HepG2 (cell line): ENCODE measurements around the gene DRD3. TPM values are rescaled to one million over a fixed set of nuclear protein-coding genes. Genes with fewer than 3 reads are reported as not detected.
A peak's percentile ranks its signal among the peaks of the same experiment; 100 is the strongest.

Experiments
- ATAC-seq: fragments of 200-7000 bp; cut with Tn5 transposase; 3 replicates; pipeline ENCODE4 v1.9.1; 2020; ENCODE audit warnings: mild to moderate bottlenecking, moderate library complexity
- BruUV-seq: library from RNA; stranded (reverse); fragments of 400-500 nt; replicated peaks from 2 replicates; lab custom pipeline; 2021; lab: Mats Ljungman, UMichigan
- CTCF ChIA-PET: fragments of 300-600 bp; formaldehyde crosslinking; extraction: SDS; loops from one replicate; lab custom pipeline; 2021; ENCODE audit warnings: low total read pairs, inconsistent platforms, low intra/inter-chr PET ratio; lab: Yijun Ruan, JAX
- POLR2A ChIA-PET: fragments of 350-600 bp; sonication (Branson Sonifier 250); formaldehyde crosslinking; loops from one replicate; lab custom pipeline; 2020; ENCODE audit warnings: antibody characterized with exemption, inconsistent platforms; lab: Yijun Ruan, JAX
- DNase-seq: peaks from one replicate; pipeline ENCODE4 v3.0.0-alpha.2; 2015; ENCODE audit warnings: low spot score
- FAIRE-seq: peaks from 3 replicates; lab custom pipeline; 2011; peaks lifted over from hg19 to GRCh38; lab: Jason Lieb, UNC
- H2AFZ ChIP-seq: one replicate; pipeline ENCODE4 v1.6.1; 2011; ENCODE audit warnings: low read length, inconsistent platforms
- H3K27ac ChIP-seq: fragments of 300-600 bp; 3 replicates; pipeline ENCODE4 v1.8.0; 2011; ENCODE audit warnings: mixed run types, mild to moderate bottlenecking, mixed read lengths, low read length, inconsistent platforms; ENCODE audit not compliant: insufficient read depth; ENCODE audit errors: extremely low read length
- H3K27me3 ChIP-seq, 2 experiments: fragments of 200-600 bp in 1 of 2; 2 replicates in 1 of 2; 3 replicates in 1 of 2; pipeline versions ENCODE4 v1.6.0 to v1.8.0; 2011; ENCODE audit warnings: low read length in 2 of 2, mild to moderate bottlenecking in 2 of 2, moderate library complexity in 2 of 2, inconsistent platforms in 1 of 2; ENCODE audit not compliant: insufficient read depth in 2 of 2, control insufficient read depth in 1 of 2
- H3K36me3 ChIP-seq, 2 experiments: fragments of 200-600 bp in 1 of 2; replicated peaks in 1 of 2; 2 replicates in 1 of 2; 3 replicates in 1 of 2; pipeline versions ENCODE4 v1.5.1 to v1.8.0; 2011; ENCODE audit warnings: low read length in 2 of 2, inconsistent platforms in 1 of 2; ENCODE audit not compliant: insufficient read depth in 2 of 2, control insufficient read depth in 1 of 2
- H3K4me1 ChIP-seq: 2 replicates; pipeline ENCODE4 v1.5.1; 2012; ENCODE audit warnings: low read length, inconsistent platforms; ENCODE audit not compliant: insufficient read depth
- H3K4me2 ChIP-seq: 2 replicates; pipeline ENCODE4 v1.6.0; 2011; ENCODE audit warnings: low read depth, low read length, inconsistent platforms
- H3K4me3 ChIP-seq, 3 experiments: fragments of 200-600 bp in 1 of 3; sonication (generic), shearing (Covaris generic) in 1 of 3; replicated peaks in 1 of 3; 2 replicates each; pipeline ENCODE4 v1.5.1; 2011 to 2016; ENCODE audit warnings: low read length in 3 of 3, inconsistent platforms in 2 of 3, low read depth in 2 of 3, mild to moderate bottlenecking in 2 of 3, control low read depth in 1 of 3, mixed read lengths in 1 of 3; ENCODE audit not compliant: insufficient read depth in 1 of 3
- H3K79me2 ChIP-seq: one replicate; pipeline ENCODE4 v1.6.1; 2011; ENCODE audit warnings: low read length, inconsistent platforms; ENCODE audit not compliant: insufficient read depth
- H3K9ac ChIP-seq: 2 replicates; pipeline ENCODE4 v1.6.0; 2011; ENCODE audit warnings: mild to moderate bottlenecking, low read depth, low read length, inconsistent platforms; ENCODE audit not compliant: insufficient read depth
- H3K9me3 ChIP-seq: 2 replicates; pipeline ENCODE4 v1.5.1; 2012; ENCODE audit warnings: mild to moderate bottlenecking, low read length
- H4K20me1 ChIP-seq: 2 replicates; pipeline ENCODE4 v1.6.0; 2011; ENCODE audit warnings: inconsistent platforms, mild to moderate bottlenecking, low read length, moderate library complexity; ENCODE audit not compliant: insufficient read depth
- CHD4 ChIP-seq: fragments of 200-600 bp; sonication (generic); IDR thresholded peaks from 2 replicates; pipeline ENCODE4 v1.7.0; 2017; ENCODE audit warnings: mild to moderate bottlenecking, low read length, borderline replicate concordance
- DPF2 ChIP-seq: sonication (generic); formaldehyde crosslinking; IDR thresholded peaks from 2 replicates; pipeline ENCODE4 v1.4.0; 2020; ENCODE audit warnings: mild to moderate bottlenecking, low read depth, missing genetic modification reagents, borderline replicate concordance
- EED ChIP-seq: sonication (generic); formaldehyde crosslinking; IDR thresholded peaks from 2 replicates; pipeline ENCODE4 v1.5.0; 2020; ENCODE audit warnings: mild to moderate bottlenecking, missing genetic modification reagents
- HNF4A ChIP-seq: sonication (generic); formaldehyde crosslinking; IDR thresholded peaks from 2 replicates; pipeline ENCODE4 v1.4.0; 2020; ENCODE audit warnings: missing genetic modification reagents
- MIER2 ChIP-seq: IDR thresholded peaks from 2 replicates; pipeline ENCODE4 v1.6.1; 2016; ENCODE audit warnings: missing biosample characterization, missing genetic modification reagents
- RFX3 ChIP-seq: IDR thresholded peaks from 2 replicates; pipeline ENCODE4 v1.6.1; 2016; ENCODE audit warnings: missing biosample characterization, missing genetic modification reagents
- RFXAP ChIP-seq: sonication (generic); formaldehyde crosslinking; IDR thresholded peaks from 2 replicates; pipeline ENCODE4 v1.4.0; 2020; ENCODE audit warnings: missing genetic modification reagents, borderline replicate concordance
- STAT5B ChIP-seq: sonication (generic); formaldehyde crosslinking; IDR thresholded peaks from 2 replicates; pipeline ENCODE4 v1.4.0; 2020; ENCODE audit warnings: missing genetic modification reagents
- TRAFD1 ChIP-seq: sonication (generic); formaldehyde crosslinking; IDR thresholded peaks from 2 replicates; pipeline ENCODE4 v1.5.1; 2020; ENCODE audit warnings: missing genetic modification reagents, mild to moderate bottlenecking, borderline replicate concordance
- ZBED4 ChIP-seq: sonication (generic); formaldehyde crosslinking; IDR thresholded peaks from 2 replicates; pipeline ENCODE4 v1.4.0; 2020; ENCODE audit warnings: missing genetic modification reagents, borderline replicate concordance
- ZNF256 ChIP-seq: sonication (generic); formaldehyde crosslinking; conservative IDR thresholded peaks from 2 replicates; pipeline ENCODE4 v1.4.0; 2020; ENCODE audit warnings: missing genetic modification reagents
- ZNF567 ChIP-seq: sonication (generic); formaldehyde crosslinking; IDR thresholded peaks from 2 replicates; pipeline ENCODE4 v1.8.1; 2023; ENCODE audit warnings: mild to moderate bottlenecking, missing genetic modification reagents, borderline replicate concordance
- ZNF761 ChIP-seq: sonication (generic); formaldehyde crosslinking; conservative IDR thresholded peaks from 2 replicates; pipeline ENCODE4 v1.4.0; 2020; ENCODE audit warnings: mild to moderate bottlenecking, missing genetic modification reagents
- ZNF790 ChIP-seq: sonication (generic); formaldehyde crosslinking; IDR thresholded peaks from 2 replicates; pipeline ENCODE4 v1.8.0; 2022; ENCODE audit warnings: missing genetic modification reagents, mild to moderate bottlenecking, borderline replicate concordance
- ZNF83 ChIP-seq: sonication (generic); formaldehyde crosslinking; IDR thresholded peaks from 2 replicates; pipeline ENCODE4 v1.4.0; 2020; ENCODE audit warnings: missing genetic modification reagents, mild to moderate bottlenecking, borderline replicate concordance
- WGBS: methylation state at CpG from one replicate; pipeline ENCODE4 v1.1.6; 2017; ENCODE audit warnings: low lambda C conversion rate; 5-methylcytosine and 5-hydroxymethylcytosine counted together
- in situ Hi-C: cut with HindIII; loops from 2 replicates; pipeline ENCODE4 v1.10.0; 2017; ENCODE audit warnings: low pct_unique_long_range_greater_than_20kb; ENCODE audit not compliant: extremely low pct_ligation_motif_present
- intact Hi-C: fragments of 100-400 bp; cut with micrococcal nuclease; formaldehyde crosslinking; loops from one replicate; pipeline ENCODE4 v1.10.0; 2022; ENCODE audit not compliant: unreplicated experiment
- polyA plus RNA-seq, 8 experiments: library from polyadenylated mRNA; depleted of rRNA in 3 of 8; stranded (reverse) in 7 of 8; unstranded in 1 of 8; fragments of >200 nt; fragmentation: Illumina TruSeq in 4 of 8; extraction: Trizol in 4 of 8; gene quantifications; 2 replicates each; pipeline versions ENCODE4 v1.2.1 to v1.2.3, GENCODE V29; 2011 to 2016; ENCODE audit warnings: low read depth in 4 of 8, missing spikeins in 1 of 8, mixed read lengths in 1 of 8; ENCODE audit not compliant: insufficient read depth in 1 of 8
- total RNA-seq, 5 experiments: library from RNA; depleted of rRNA; stranded (reverse); fragments of >200 nt; fragmentation: Illumina TruSeq; extraction: Trizol; gene quantifications; 2 replicates each; pipeline ENCODE4 v1.2.3, GENCODE V29; 2016; ENCODE audit warnings: low read depth in 1 of 5
- TF ChIP-seq, protein P1 (sequence below): sonication (generic); formaldehyde crosslinking; IDR thresholded peaks from 2 replicates; pipeline ENCODE4 v1.4.0; 2020; ENCODE audit warnings: missing genetic modification reagents

Gene DRD3
- total and polyA plus RNA-seq, 2 of the 13 experiments (the other 11 are each of a cell fraction or from before 2014, with no cell fraction given) = not detected

- TF ChIP-seq RFX3 (CRISPR knock-in tag) (no peak), ZNF567 (no peak), ZNF256 (CRISPR knock-in tag) (no peak), CHD4 (no peak)
Observed at GRCh38 chr3:114151091-114151490, 27.8 kb downstream of the DRD3 start (continued).

DNA sequence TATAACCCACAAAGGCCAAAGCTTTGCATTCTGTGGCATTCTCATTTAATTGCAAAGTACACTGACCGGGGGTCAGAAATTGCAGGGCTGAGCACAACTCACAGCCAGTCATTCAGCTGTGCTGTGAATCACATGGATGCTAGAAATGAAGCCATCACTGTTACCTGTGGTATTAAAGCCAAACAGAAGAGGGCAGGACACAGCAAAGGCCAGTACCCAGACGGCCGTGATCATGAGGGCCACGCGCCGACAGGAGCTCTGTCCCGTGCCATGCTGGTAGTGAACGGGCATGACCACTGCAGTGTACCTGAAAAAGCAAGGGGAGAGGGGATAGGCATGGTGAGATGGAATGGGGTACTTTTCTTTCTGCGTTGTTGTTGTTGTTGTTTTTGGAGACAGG is 31.6 kb downstream of the DRD3 start:
- CTCF ChIA-PET = no interaction called here
- Histone ChIP-seq H3K4me2 (no peak overlapping the region; the same call in 1 of the 2 replicates), H4K20me1 (no peaks in the 10 kb centered on the region), H3K9ac (no peak overlapping the region), H3K36me3 (no peaks in the 10 kb centered on the region), H3K4me3 (no peak overlapping the region), H3K9me3 (no peaks in the 10 kb centered on the region), H3K27me3 (peaks cover 0 to 16% of the 10 kb centered on the region in 2 experiments; a peak in 3 of 5 replicates), H2AFZ (no peak overlapping the region), H3K4me1 (no peaks in the 10 kb centered on the region), H3K27ac (no peak overlapping the region), H3K79me2 (no peaks in the 10 kb centered on the region)
- DNase-seq (no peak), FAIRE-seq (no peak), ATAC-seq (peak; percentile 79)
- POLR2A ChIA-PET = no interaction called here
- 19% methylated on average over 9 of the region's 9 CpGs for WGBS
- BruUV-seq = no TSS peak
- intact Hi-C loops (no loop called here), in situ Hi-C loops (no loop called here)
- TF ChIP-seq ZNF83 (CRISPR knock-in tag) (no peak), STAT5B (no peak), DPF2 (CRISPR knock-in tag) (no peak), ZNF790 (no peak), HNF4A (CRISPR knock-in tag) (no peak), MIER2 (CRISPR knock-in tag) (no peak), ZBED4 (CRISPR knock-in tag) (no peak), TRAFD1 (CRISPR knock-in tag) (no peak), EED (CRISPR knock-in tag) (no peak), RFXAP (CRISPR knock-in tag) (no peak), ZNF761 (CRISPR knock-in tag) (no peak)
- TF ChIP-seq, protein P1, sequence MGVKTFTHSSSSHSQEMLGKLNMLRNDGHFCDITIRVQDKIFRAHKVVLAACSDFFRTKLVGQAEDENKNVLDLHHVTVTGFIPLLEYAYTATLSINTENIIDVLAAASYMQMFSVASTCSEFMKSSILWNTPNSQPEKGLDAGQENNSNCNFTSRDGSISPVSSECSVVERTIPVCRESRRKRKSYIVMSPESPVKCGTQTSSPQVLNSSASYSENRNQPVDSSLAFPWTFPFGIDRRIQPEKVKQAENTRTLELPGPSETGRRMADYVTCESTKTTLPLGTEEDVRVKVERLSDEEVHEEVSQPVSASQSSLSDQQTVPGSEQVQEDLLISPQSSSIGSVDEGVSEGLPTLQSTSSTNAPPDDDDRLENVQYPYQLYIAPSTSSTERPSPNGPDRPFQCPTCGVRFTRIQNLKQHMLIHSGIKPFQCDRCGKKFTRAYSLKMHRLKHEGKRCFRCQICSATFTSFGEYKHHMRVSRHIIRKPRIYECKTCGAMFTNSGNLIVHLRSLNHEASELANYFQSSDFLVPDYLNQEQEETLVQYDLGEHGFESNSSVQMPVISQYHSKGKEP (CRISPR knock-in tag) = no peak
